Type B pancreatic cell (in vitro differentiated cells): ENCODE results near the gene BRSK1. TPM values are rescaled to one million over a fixed set of nuclear protein-coding genes. Genes with fewer than 3 reads are reported as not detected.

Experiments
- DNase-seq: peaks from one replicate; pipeline ENCODE4 v3.0.0; 2021; ENCODE audit warnings: mixed read lengths; ENCODE audit not compliant: unreplicated experiment; ENCODE audit errors: extremely low spot score
- H3K27ac Mint-ChIP-seq: 2 replicates; pipeline ENCODE4 v1.8.0; 2021; ENCODE audit warnings: mild to moderate bottlenecking, mixed read lengths
- H3K27me3 Mint-ChIP-seq: 2 replicates; pipeline ENCODE4 v1.8.0; 2021; ENCODE audit warnings: mixed read lengths
- H3K36me3 Mint-ChIP-seq: 2 replicates; pipeline ENCODE4 v1.8.0; 2021; ENCODE audit warnings: mixed read lengths
- H3K4me1 Mint-ChIP-seq: one replicate; pipeline ENCODE4 v1.8.0; 2021; ENCODE audit warnings: mixed read lengths; ENCODE audit not compliant: unreplicated experiment
- H3K4me3 Mint-ChIP-seq: 2 replicates; pipeline ENCODE4 v1.8.0; 2021; ENCODE audit warnings: mild to moderate bottlenecking, mixed read lengths
- H3K9me3 Mint-ChIP-seq: 2 replicates; pipeline ENCODE4 v1.8.0; 2021; ENCODE audit warnings: mixed read lengths
- total RNA-seq: library from RNA; stranded (reverse); gene quantifications from 2 replicates; pipeline ENCODE4 v1.2.1, GENCODE V29; 2021; ENCODE audit warnings: low replicate concordance
- TF ChIP-seq, protein P1 (sequence below): fragments of 200-600 bp; sonication (generic); conservative IDR thresholded peaks from 2 replicates; pipeline ENCODE4 v1.5.0; 2021; ENCODE audit warnings: antibody characterized with exemption, mild to moderate bottlenecking

BRSK1 gene
- total RNA-seq, 1 donor from 2014 or later: 32.3 TPM

DNA sequence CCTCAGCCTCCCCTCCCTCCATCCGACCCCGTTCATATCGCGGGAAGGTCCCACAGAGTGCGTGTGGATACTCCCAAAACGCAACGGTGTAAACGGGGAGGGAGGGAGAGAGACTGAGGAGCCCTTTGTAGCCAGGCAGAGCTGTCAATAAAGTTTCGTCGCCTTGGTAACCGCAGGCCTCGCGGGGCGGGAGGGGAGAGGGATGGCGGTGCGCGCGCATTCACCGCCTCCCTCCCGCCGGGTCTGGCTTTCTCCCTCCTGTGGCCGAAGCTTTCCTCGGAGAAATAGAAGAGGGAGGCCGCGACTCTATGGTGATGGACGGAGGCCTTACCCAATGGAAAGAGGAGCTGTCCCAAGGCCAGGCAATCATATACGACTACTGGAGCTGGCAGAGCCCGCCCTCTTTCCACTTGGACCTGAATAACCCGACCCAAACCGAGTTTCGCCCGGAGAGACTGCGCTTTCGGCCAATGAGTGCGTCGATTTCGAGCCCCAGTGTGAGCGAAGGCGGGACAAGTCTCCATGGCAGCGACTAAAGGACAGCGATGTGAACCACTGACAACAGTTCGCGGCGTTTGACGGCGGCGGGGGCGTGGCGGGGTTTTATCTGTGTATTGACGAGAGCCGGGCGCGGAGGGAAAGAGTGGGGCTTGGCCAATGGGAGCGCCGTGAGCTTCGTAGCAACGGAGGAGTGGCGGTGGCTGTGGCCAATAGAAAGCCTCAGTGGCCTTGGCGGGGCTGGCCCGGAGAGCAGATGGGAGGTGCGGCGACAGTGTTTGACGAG, 55.5 kb downstream of the BRSK1 start, which contains the start of gene KMT5C:
Gene KMT5C, plus strand, starts transcription at position 772 of the 784 bp plus-strand sequence. CDS start 2,061 bp downstream, outside the sequence.
- peaks cover 10% of the 10 kb centered on the region for H3K4me1 Mint-ChIP-seq
- TF ChIP-seq, protein P1, sequence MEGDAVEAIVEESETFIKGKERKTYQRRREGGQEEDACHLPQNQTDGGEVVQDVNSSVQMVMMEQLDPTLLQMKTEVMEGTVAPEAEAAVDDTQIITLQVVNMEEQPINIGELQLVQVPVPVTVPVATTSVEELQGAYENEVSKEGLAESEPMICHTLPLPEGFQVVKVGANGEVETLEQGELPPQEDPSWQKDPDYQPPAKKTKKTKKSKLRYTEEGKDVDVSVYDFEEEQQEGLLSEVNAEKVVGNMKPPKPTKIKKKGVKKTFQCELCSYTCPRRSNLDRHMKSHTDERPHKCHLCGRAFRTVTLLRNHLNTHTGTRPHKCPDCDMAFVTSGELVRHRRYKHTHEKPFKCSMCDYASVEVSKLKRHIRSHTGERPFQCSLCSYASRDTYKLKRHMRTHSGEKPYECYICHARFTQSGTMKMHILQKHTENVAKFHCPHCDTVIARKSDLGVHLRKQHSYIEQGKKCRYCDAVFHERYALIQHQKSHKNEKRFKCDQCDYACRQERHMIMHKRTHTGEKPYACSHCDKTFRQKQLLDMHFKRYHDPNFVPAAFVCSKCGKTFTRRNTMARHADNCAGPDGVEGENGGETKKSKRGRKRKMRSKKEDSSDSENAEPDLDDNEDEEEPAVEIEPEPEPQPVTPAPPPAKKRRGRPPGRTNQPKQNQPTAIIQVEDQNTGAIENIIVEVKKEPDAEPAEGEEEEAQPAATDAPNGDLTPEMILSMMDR: peak; percentile 55
- DNase-seq: peak; percentile 100
- H3K27ac Mint-ChIP-seq: peak within 1 kb of the TSS; percentile 100
- peaks cover 4% of the 10 kb centered on the region for H3K36me3 Mint-ChIP-seq
- H3K27me3 Mint-ChIP-seq: peaks cover 3% of the 10 kb centered on the region
- peak within 1 kb of the TSS; percentile 100 for H3K4me3 Mint-ChIP-seq
- no peaks in the 10 kb centered on the region for H3K9me3 Mint-ChIP-seq

DNA sequence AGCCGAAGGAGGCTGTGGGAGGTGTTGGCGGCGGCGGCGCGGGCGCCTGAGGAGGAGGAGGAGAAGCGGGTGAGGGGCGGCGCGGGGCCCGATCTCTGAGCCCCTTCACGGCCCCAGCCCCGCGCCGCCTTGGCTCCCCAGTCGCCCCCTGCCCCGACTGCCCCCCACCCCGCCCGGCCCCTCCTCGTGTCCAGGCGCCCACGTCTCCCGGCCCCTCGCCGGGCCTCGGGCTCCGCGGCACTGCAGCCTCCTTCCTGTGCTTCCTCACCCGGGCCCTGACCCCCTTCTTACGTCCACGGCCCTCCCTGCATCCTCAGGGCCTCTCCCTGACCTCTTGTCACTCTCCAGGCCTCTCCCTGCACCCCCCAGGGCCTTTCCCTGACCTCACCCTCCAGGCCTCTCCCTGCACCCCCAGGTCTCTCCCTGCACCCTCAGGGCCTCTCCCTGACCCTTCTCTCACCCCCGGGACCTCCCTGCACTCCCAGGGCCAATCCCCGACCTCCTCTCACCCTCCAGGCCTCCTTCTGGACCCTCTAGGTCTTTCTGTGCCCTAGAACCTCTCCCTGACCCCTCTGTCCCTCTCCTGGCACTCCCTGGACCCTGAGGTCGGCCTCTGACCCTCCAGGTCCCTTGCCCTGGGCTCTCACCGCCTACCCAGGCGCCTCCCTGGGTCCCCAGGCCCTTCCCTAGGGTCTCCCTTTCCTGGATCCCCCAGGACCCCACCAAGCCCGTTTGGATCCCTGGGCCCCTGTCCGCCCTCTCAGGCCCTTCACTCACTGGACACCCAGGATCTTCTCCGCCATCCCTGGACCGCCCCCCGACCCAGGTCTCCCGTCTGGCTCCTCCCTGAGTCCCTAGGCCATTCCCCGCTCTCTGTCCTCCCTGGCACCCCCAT, 56.3 kb downstream of the BRSK1 start:
- H3K9me3 Mint-ChIP-seq: no peaks in the 10 kb centered on the region
- peaks cover 3% of the 10 kb centered on the region for H3K27me3 Mint-ChIP-seq
- H3K36me3 Mint-ChIP-seq: peaks cover 4% of the 10 kb centered on the region
- H3K27ac Mint-ChIP-seq: peak overlapping the region; percentile 100
- peak overlapping the region; percentile 100 for H3K4me3 Mint-ChIP-seq
- peaks cover 13% of the 10 kb centered on the region for H3K4me1 Mint-ChIP-seq
- TF ChIP-seq, protein P1: no peak
- DNase-seq: no peak

DNA sequence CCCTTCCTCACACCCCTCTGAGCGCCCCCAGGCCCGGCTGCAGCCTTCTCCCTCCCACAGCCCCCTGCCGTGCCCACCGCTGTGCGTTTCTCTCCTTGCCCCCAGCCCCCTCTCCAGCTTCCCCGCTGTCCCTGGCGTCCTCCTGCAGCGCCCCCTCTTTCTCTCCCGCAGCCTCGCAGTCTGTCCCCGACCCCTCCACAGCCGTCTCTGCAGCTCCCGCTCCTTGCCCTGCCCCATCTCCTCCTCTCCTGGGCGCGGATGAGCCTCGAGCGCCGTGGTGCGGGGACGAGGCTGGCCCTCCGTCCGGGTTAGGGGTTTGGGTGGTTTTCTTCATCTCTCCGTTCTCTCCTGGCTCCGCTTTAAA, 57.0 kb downstream of the BRSK1 start:
- Mint-ChIP-seq H3K36me3 (peaks cover 4% of the 10 kb centered on the region), H3K27me3 (peaks cover 3% of the 10 kb centered on the region), H3K4me1 (peaks cover 19% of the 10 kb centered on the region), H3K9me3 (no peaks in the 10 kb centered on the region), H3K27ac (peak overlapping the region; percentile 68), H3K4me3 (peak overlapping the region; percentile 88)
- TF ChIP-seq, protein P1: no peak
- no peak for DNase-seq

DNA sequence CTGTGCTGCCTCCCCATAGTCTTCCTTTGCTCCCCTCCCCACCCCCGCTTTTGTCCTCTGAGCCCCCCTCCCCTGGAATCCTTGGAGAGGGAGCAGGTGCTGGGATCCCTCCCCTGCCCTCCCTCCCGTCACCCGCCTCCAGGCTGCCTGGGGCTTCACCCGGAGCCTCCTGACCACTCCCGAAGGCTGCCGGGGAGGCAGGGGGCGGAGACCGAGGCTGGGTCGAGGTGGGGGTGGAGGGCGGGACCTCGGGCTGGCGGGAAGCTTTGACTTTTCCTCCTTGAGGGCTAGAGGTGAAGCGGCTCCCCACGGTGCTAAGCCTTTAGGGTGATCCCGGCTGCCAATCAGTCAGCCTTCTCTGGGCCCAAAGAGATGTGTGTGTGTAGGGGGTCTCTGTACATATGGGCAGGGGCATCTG, 57.4 kb downstream of the BRSK1 start:
- Mint-ChIP-seq H3K36me3 (peaks cover 4% of the 10 kb centered on the region), H3K27me3 (peaks cover 3% of the 10 kb centered on the region), H3K4me3 (peak overlapping the region; percentile 88), H3K27ac (peak overlapping the region; percentile 68), H3K4me1 (peaks cover 19% of the 10 kb centered on the region), H3K9me3 (no peaks in the 10 kb centered on the region)
- DNase-seq: no peak
- TF ChIP-seq, protein P1: no peak

DNA sequence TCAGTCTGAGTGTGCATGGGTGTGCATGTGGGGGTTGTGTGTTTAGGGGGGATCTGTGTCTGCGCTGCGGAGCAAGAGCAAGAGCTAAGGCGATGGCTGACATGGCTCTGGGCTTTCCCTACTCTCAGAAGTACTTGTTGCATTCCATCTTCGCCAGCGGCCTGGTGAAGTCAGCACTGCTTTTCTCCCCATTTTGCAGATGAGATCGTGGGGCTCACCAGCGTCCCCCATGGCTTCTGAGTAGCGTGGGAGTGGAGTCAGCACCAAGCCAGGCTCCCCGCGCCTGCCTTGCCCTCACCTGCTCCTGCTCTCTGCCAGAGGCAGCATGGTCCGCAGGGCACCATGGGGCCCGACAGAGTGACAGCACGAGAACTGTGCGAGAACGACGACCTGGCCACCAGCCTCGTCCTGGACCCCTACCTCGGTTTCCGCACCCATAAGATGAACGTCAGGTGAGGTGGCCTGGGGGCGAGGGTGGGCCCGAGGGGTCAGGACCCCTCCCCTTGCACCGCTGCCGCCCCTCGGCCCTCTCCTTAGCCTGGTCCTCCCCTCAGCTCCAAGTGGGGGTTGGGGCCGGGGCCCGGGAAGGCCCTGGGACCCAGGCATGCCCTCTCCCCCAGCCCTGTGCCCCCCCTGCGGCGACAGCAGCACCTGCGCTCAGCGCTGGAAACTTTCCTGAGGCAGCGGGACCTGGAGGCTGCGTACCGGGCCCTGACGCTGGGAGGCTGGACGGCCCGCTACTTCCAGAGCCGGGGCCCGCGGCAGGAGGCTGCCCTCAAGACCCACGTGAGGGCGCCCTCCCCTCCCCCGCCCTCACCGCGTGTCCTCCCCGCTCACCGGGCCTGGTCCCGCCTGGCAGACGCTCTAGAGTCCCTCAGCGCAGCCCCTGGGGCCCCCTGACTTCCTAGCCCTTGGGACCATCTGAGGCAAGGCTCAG, 58.1 kb downstream of the BRSK1 start:
- no peak for DNase-seq
- Mint-ChIP-seq H3K9me3 (no peaks in the 10 kb centered on the region), H3K27me3 (peaks cover 3% of the 10 kb centered on the region), H3K4me1 (peaks cover 19% of the 10 kb centered on the region), H3K27ac (peak overlapping the region; percentile 62), H3K36me3 (peaks cover 4% of the 10 kb centered on the region), H3K4me3 (peak overlapping the region; percentile 85)
- TF ChIP-seq, protein P1: no peak
